GM21367 (cell line): Measurements from ENCODE around the gene IL2RA.
"Not testable (repeated sequence)": the region's sequence is repeated elsewhere in the genome, so short reads cannot be mapped to it uniquely, and the experiment has no call there.

Experiments used
- ATAC-seq: cut with Tn5 transposase; IDR thresholded peaks from one replicate; pipeline ENCODE4 v1.9.1; 2021; ENCODE audit not compliant: unreplicated experiment

Gene IL2RA

GRCh38 chr10:6062101-6062771 lies at the start of gene IL2RA:
TSS of gene IL2RA (minus strand) at chr10:6062367. CDS start at chr10:6062151, 216 bp downstream.
- no peak for ATAC-seq

- no peak for ATAC-seq
Measured at GRCh38 chr10:6110136-6110535, 48.0 kb upstream of the IL2RA start.

- no peak for ATAC-seq
Measured at GRCh38 chr10:6109444-6109775, 47.2 kb upstream of the IL2RA start.

- no peak for ATAC-seq
Measured at GRCh38 chr10:6108631-6109443, 46.7 kb upstream of the IL2RA start.

- no peak for ATAC-seq
Measured at GRCh38 chr10:6108072-6108471, 45.9 kb upstream of the IL2RA start.

- ATAC-seq = not testable (repeated sequence)
Measured at GRCh38 chr10:6107616-6108015, 45.4 kb upstream of the IL2RA start.

- ATAC-seq = no peak
Measured at GRCh38 chr10:6103591-6103990, 41.4 kb upstream of the IL2RA start.

- no peak for ATAC-seq
Measured at GRCh38 chr10:6102128-6102527, 40.0 kb upstream of the IL2RA start.

GRCh38 chr10:6101181-6101580 lies 39.0 kb upstream of the IL2RA start:
- ATAC-seq = peak; percentile 73

GRCh38 chr10:6100370-6100769 lies 38.2 kb upstream of the IL2RA start:
- no peak for ATAC-seq

- ATAC-seq = no peak
Measured at GRCh38 chr10:6098156-6098555, 36.0 kb upstream of the IL2RA start.

GRCh38 chr10:6097063-6097462 lies 34.9 kb upstream of the IL2RA start:
- no peak for ATAC-seq

- ATAC-seq = no peak
Measured at GRCh38 chr10:6095810-6096570, 33.8 kb upstream of the IL2RA start.

GRCh38 chr10:6092731-6093130 lies 30.6 kb upstream of the IL2RA start:
- ATAC-seq = no peak

GRCh38 chr10:6091630-6092029 lies 29.5 kb upstream of the IL2RA start:
- ATAC-seq = no peak

- no peak for ATAC-seq
Measured at GRCh38 chr10:6089334-6090219, 27.4 kb upstream of the IL2RA start.

GRCh38 chr10:6088721-6089333 lies 26.7 kb upstream of the IL2RA start, which contains the start of gene RBM17:
TSS of gene RBM17 (plus strand) at chr10:6089034. CDS start at chr10:6097066, 8,032 bp downstream.
- peak; percentile 80 for ATAC-seq

- peak; percentile 40 for ATAC-seq
Measured at GRCh38 chr10:6086375-6087233, 24.4 kb upstream of the IL2RA start.
